Measurements from ENCODE around the gene BTBD18.
A peak's percentile ranks its signal among the peaks of the same experiment; 100 is the strongest.
"Not testable (repeated sequence)": the region's sequence is repeated elsewhere in the genome, so short reads cannot be mapped to it uniquely, and the experiment has no call there.

BTBD18 gene

DNA sequence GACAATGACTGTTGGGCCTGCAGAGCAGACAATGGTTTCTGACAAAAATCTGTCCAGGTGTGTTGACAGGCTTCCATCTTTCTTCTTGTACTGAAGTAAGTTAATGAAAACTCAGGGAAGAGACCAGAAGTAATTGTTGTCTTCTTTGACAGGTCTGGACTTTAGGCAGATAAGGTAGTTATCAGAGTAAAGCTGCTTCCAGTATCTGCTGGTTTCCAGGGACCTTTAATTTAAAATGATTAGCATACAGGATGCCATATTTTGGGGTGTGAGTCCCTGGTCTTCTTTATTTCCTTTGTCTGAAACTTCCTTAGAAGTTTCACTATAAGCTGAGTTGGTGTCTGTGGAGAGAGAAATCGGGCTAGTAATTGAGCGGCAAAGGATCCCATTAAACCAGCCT is 37.8 kb downstream of the BTBD18 start:
- TF ChIP-seq, protein P1, sequence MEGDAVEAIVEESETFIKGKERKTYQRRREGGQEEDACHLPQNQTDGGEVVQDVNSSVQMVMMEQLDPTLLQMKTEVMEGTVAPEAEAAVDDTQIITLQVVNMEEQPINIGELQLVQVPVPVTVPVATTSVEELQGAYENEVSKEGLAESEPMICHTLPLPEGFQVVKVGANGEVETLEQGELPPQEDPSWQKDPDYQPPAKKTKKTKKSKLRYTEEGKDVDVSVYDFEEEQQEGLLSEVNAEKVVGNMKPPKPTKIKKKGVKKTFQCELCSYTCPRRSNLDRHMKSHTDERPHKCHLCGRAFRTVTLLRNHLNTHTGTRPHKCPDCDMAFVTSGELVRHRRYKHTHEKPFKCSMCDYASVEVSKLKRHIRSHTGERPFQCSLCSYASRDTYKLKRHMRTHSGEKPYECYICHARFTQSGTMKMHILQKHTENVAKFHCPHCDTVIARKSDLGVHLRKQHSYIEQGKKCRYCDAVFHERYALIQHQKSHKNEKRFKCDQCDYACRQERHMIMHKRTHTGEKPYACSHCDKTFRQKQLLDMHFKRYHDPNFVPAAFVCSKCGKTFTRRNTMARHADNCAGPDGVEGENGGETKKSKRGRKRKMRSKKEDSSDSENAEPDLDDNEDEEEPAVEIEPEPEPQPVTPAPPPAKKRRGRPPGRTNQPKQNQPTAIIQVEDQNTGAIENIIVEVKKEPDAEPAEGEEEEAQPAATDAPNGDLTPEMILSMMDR (IDR thresholded peaks at IDR 0.05; ENCODE audit: control insufficient read depth, extremely low read depth, insufficient read depth): no peak
- peak overlapping the region; percentile 79 for H3K4me3 ChIP-seq (ENCODE audit: low read depth, low read length)
- DNase-seq (ENCODE audit: low read depth): no peak

DNA sequence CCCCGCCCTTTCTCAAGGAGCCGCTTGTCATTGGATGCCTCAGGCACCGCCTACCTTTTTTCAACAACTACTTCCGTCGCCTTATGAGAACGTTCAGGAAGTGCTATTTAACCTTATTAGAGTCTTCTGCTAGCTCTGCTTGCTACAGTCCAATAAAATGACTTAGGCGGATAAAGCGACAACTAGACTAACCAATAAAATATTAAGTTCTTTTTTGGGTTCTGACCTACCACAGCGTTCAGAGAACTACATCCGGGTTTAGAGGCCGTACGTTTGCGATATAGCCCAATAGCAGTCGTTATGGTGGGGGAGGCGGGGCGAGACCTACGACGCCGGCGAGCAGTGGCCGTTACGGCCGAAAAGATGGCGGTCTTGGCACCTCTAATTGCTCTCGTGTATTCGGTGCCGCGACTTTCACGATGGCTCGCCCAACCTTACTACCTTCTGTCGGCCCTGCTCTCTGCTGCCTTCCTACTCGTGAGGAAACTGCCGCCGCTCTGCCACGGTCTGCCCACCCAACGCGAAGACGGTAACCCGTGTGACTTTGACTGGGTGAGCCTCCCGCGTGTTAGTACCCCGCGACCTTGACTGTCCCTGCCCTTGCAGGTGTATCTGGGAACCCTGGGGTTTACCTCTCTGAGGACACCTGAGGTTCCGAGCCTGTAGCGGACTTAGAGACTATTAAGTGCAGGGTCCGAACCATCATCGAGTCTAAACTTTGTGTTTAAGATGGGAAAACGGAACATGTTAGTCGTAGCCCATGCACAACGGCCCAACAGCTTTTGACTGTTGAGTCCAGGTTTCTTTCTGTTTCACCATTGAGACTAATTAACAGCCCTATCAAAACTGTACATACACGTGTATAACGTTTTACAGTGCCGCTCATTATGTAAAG is 39.1 kb downstream of the BTBD18 start, which contains the start of gene TMX2:
TMX2 (plus strand) TSS at position 338 of the 895 bp plus-strand sequence; CDS start at position 364, 26 bp downstream.
- peak within 1 kb of the TSS; percentile 79 for H3K4me3 ChIP-seq (ENCODE audit: low read depth, low read length)
- TF ChIP-seq, protein P1 (IDR thresholded peaks at IDR 0.05; ENCODE audit: control insufficient read depth, extremely low read depth, insufficient read depth): no peak
- peak; percentile 100 for DNase-seq (ENCODE audit: low read depth)

- DNase-seq (ENCODE audit: low read depth): peak; percentile 97
- TF ChIP-seq, protein P1 (IDR thresholded peaks at IDR 0.05; ENCODE audit: control insufficient read depth, extremely low read depth, insufficient read depth): no peak
- peak within 1 kb of the TSS; percentile 79 for H3K4me3 ChIP-seq (ENCODE audit: low read depth, low read length)
These were observed 40.0 kb downstream of the BTBD18 start, which contains the start of gene MED19 for GRCh38 chr11:57711414-57712255. Gene MED19, minus strand, starts transcription at chr11:57712215. Its CDS starts 36 bp downstream, at chr11:57712179.

GRCh38 chr11:57709802-57710367 is 41.7 kb downstream of the BTBD18 start:
- TF ChIP-seq, protein P1 (IDR thresholded peaks at IDR 0.05; ENCODE audit: control insufficient read depth, extremely low read depth, insufficient read depth): no peak
- no peak overlapping the region for H3K4me3 ChIP-seq (ENCODE audit: low read depth, low read length)
- no peak for DNase-seq (ENCODE audit: low read depth)

DNA sequence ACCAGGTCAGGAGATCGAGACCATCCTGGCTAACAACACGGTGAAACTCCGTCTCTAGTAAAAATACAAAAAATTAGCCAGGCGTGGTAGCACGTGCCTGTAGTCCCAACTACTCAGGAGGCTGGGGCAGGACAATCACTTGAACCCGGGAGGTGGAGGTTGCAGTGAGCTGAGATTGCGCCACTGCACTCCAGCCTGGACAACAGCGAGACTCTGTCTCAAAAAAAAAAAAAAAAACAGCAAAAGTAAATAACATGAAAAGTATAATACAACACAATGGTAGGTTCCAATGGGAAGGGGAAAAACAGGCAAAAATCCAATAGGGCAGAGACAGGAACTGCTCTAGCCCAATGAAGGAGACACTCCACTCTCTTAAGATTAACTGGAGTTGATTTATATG is 46.2 kb downstream of the BTBD18 start:
- DNase-seq (ENCODE audit: low read depth); H3K4me3 ChIP-seq (ENCODE audit: low read depth, low read length): not testable (repeated sequence)

- no peak overlapping the region for H3K4me3 ChIP-seq (ENCODE audit: low read depth, low read length)
- DNase-seq (ENCODE audit: low read depth): no peak
- TF ChIP-seq, protein P1 (IDR thresholded peaks at IDR 0.05; ENCODE audit: control insufficient read depth, extremely low read depth, insufficient read depth): no peak
These were observed 46.7 kb downstream of the BTBD18 start for GRCh38 chr11:57704932-57705331.

- no peak for DNase-seq (ENCODE audit: low read depth)
- H3K4me3 ChIP-seq (ENCODE audit: low read depth, low read length): no peak overlapping the region
- TF ChIP-seq, protein P1 (IDR thresholded peaks at IDR 0.05; ENCODE audit: control insufficient read depth, extremely low read depth, insufficient read depth): no peak
These were observed 48.3 kb downstream of the BTBD18 start for GRCh38 chr11:57703341-57703740.
